IPS DF 6.9 (cell line): ENCODE data around the gene PLXNA4.
A peak's percentile ranks its signal among the peaks of the same experiment; 100 is the strongest.

ENCODE experiments used
- DNase-seq: peaks from one replicate; pipeline ENCODE4 v3.0.0-alpha.2; 2013; ENCODE audit warnings: low read depth, low spot score
- H3K27ac ChIP-seq: one replicate; pipeline ENCODE4 v1.5.1; 2013; ENCODE audit warnings: low read length, control low read depth
- H3K27me3 ChIP-seq: 2 replicates; pipeline ENCODE4 v1.6.1; 2013; ENCODE audit warnings: mild to moderate bottlenecking, low read length; ENCODE audit not compliant: control insufficient read depth, insufficient read depth
- H3K36me3 ChIP-seq: 2 replicates; pipeline ENCODE4 v1.6.1; 2013; ENCODE audit warnings: low read length; ENCODE audit not compliant: control insufficient read depth, insufficient read depth
- H3K4me1 ChIP-seq: 2 replicates; pipeline ENCODE4 v1.6.1; 2013; ENCODE audit warnings: low read length; ENCODE audit not compliant: control insufficient read depth, insufficient read depth
- H3K4me3 ChIP-seq: 2 replicates; pipeline ENCODE4 v1.5.1; 2013; ENCODE audit warnings: mild to moderate bottlenecking, low read length
- H3K9me3 ChIP-seq: 2 replicates; pipeline ENCODE4 v1.6.1; 2013; ENCODE audit warnings: low read length, inconsistent platforms; ENCODE audit not compliant: control insufficient read depth, insufficient read depth
- WGBS: extraction: QIAGEN DNeasy Blood & Tissue Kit; methylation state at CpG from one replicate; pipeline ENCODE4 v1.1.7; 2013; ENCODE audit warnings: mixed read lengths, missing lambda C conversion rate; ENCODE audit not compliant: insufficient read length, insufficient coverage; 5-methylcytosine and 5-hydroxymethylcytosine counted together

PLXNA4 gene

GRCh38 chr7:132588596-132588995 is 12.3 kb upstream of the PLXNA4 start:
- H3K36me3 ChIP-seq: no peaks in the 10 kb centered on the region
- H3K4me3 ChIP-seq: no peak overlapping the region
- no peaks in the 10 kb centered on the region; the same call in 1 of the 2 replicates for H3K9me3 ChIP-seq
- DNase-seq: no peak
- no peaks in the 10 kb centered on the region for H3K27me3 ChIP-seq
- peaks cover 2% of the 10 kb centered on the region; the same call in 1 of the 2 replicates for H3K4me1 ChIP-seq
- no peak overlapping the region for H3K27ac ChIP-seq

DNA sequence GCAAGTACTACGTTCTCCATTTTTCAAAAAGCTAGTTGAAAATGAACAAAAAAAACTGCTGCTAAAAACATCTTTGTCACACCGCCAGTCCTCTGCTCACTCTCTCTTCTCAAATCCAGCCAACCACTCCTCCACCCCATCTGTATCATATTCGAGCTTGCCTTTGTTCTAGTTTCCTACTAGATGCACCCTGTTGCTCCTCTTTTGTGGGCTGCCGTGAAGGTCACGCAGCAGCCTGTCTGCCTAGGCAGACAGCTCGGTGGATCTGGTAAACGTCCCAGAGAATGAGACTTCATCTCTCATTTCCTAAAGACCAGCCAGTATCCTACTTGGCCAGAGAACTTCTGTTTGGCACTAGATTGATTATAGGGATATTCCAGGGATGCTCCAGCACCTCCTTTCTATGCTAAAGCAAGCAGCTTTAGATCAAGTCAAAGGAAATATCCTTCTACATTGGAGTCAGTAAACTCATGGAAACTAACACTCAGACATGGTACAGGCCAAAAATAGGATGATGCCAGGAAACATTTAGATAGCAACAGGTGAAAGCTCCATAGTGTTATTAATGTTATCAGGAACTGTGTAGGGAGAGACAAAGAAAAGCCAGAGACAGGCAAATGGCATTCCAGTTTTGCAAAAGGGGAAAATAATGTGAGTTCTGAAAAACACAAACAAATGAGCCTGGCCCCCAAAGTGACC is 8.7 kb upstream of the PLXNA4 start:
- no CpG with 5 or more reads among the region's 7 CpGs for WGBS
- Histone ChIP-seq H3K4me1 (peaks cover 2% of the 10 kb centered on the region; the same call in 1 of the 2 replicates), H3K27ac (no peak overlapping the region), H3K4me3 (no peak overlapping the region), H3K27me3 (no peaks in the 10 kb centered on the region), H3K9me3 (no peaks in the 10 kb centered on the region), H3K36me3 (no peaks in the 10 kb centered on the region)
- DNase-seq: no peak

DNA sequence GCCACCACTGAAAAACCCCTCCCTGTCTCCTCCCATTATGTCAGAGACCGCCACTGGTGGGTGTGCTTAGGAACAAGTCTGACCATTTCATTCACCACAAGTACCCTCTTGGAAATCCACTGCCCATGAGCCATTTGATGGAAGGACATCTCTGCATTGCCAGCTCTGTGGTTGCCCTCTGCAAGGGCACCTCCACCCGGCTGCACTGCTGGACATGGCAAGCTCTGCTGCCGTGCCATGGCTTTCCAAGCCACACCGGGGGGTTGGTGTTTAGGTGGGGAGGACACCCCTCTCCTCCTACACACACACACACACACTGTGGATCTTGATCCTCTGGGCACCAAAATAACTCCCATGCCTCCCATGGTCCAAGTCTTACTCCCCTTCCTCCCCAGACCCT is 5.2 kb upstream of the PLXNA4 start:
- H3K27me3 ChIP-seq: peaks cover 16% of the 10 kb centered on the region
- no peak overlapping the region for H3K4me3 ChIP-seq
- no CpG with 5 or more reads among the region's 4 CpGs for WGBS
- H3K4me1 ChIP-seq: peaks cover 2% of the 10 kb centered on the region; the same call in 1 of the 2 replicates
- no peaks in the 10 kb centered on the region; the same call in 1 of the 2 replicates for H3K36me3 ChIP-seq
- no peak overlapping the region for H3K27ac ChIP-seq
- H3K9me3 ChIP-seq: no peaks in the 10 kb centered on the region
- no peak for DNase-seq

DNA sequence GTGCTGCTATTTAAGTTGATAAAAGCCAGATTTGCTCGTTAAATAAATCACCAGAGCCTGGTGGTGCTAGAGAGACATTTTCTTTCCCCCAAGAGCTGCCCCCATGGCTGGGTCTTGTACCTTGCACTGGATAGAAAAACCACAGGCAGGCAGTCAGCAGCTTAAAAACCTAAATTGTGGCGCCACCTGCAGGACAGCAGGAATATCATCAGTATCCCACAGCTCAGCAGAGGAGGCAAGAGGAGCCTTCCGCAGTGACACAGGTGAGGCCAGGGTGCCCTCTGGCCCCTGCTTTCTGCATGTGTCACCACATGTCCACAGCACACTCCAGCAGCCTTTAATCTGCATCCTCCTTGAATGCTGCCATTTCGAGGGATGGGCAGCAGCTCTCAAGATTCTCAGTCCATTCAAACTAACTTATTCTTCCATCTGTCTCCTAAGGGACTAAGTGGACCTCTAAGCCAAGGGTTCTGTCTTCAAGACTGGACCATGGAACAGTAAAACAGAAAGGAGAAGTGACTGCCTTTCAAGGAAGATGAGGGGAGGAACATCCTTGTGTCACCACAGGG is 4.5 kb upstream of the PLXNA4 start:
- DNase-seq: peak; percentile 76
- Histone ChIP-seq H3K4me3 (no peak overlapping the region), H3K36me3 (no peaks in the 10 kb centered on the region; the same call in 1 of the 2 replicates), H3K9me3 (no peaks in the 10 kb centered on the region), H3K27me3 (peaks cover 23% of the 10 kb centered on the region), H3K27ac (no peak overlapping the region), H3K4me1 (peaks cover 2% of the 10 kb centered on the region; the same call in 1 of the 2 replicates)
- WGBS: no CpG with 5 or more reads among the region's 4 CpGs

DNA sequence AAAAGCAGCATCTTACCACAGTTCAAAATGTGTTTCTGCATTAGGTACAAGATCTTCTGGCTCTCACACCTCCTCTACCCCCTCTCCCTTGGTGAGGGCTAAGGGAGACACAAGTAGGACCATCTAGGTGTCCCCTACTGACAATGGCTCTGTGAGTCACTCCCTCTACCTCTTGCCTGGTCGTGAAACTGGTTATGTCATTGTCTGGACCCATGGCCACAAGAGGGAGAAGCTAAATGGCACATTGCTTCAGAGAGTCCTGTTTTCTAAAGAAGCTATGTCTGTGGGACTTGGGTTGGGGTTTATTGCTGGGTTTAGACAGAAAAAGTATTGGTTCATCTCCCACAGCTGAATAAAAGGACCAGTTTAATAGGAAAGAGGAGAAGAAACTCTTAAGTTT is 4.0 kb upstream of the PLXNA4 start:
- no CpG with 5 or more reads among the region's 1 CpG for WGBS
- no peak overlapping the region for H3K4me3 ChIP-seq
- DNase-seq: no peak
- no peaks in the 10 kb centered on the region for H3K9me3 ChIP-seq
- no peaks in the 10 kb centered on the region; the same call in 1 of the 2 replicates for H3K36me3 ChIP-seq
- H3K27me3 ChIP-seq: peaks cover 28% of the 10 kb centered on the region
- H3K27ac ChIP-seq: no peak overlapping the region
- H3K4me1 ChIP-seq: peaks cover 2% of the 10 kb centered on the region; the same call in 1 of the 2 replicates

- H3K27me3 ChIP-seq: peaks cover 37% of the 10 kb centered on the region
- H3K36me3 ChIP-seq: no peaks in the 10 kb centered on the region; the same call in 1 of the 2 replicates
- H3K9me3 ChIP-seq: no peaks in the 10 kb centered on the region
- DNase-seq: no peak
- no peak overlapping the region for H3K4me3 ChIP-seq
- no peak overlapping the region for H3K27ac ChIP-seq
- no peaks in the 10 kb centered on the region; the same call in 1 of the 2 replicates for H3K4me1 ChIP-seq
- WGBS: no CpG with 5 or more reads among the region's 10 CpGs
Observed at GRCh38 chr7:132579260-132579899, 3.1 kb upstream of the PLXNA4 start.

- H3K27me3 ChIP-seq: peaks cover 42% of the 10 kb centered on the region
- no peaks in the 10 kb centered on the region; the same call in 1 of the 2 replicates for H3K36me3 ChIP-seq
- no peaks in the 10 kb centered on the region for H3K9me3 ChIP-seq
- H3K4me1 ChIP-seq: peaks cover 3% of the 10 kb centered on the region
- DNase-seq: no peak
- H3K27ac ChIP-seq: no peak overlapping the region
- WGBS: no CpG with 5 or more reads among the region's 3 CpGs
- no peak overlapping the region for H3K4me3 ChIP-seq
Observed at GRCh38 chr7:132578826-132579225, 2.6 kb upstream of the PLXNA4 start.

GRCh38 chr7:132578050-132578370 is 1.7 kb upstream of the PLXNA4 start:
- no CpG with 5 or more reads among the region's 3 CpGs for WGBS
- no peaks in the 10 kb centered on the region for H3K9me3 ChIP-seq
- peaks cover 51% of the 10 kb centered on the region for H3K27me3 ChIP-seq
- no peak for DNase-seq
- H3K4me3 ChIP-seq: no peak overlapping the region
- no peak overlapping the region for H3K27ac ChIP-seq
- H3K4me1 ChIP-seq: peaks cover 7% of the 10 kb centered on the region
- no peaks in the 10 kb centered on the region; the same call in 1 of the 2 replicates for H3K36me3 ChIP-seq

DNA sequence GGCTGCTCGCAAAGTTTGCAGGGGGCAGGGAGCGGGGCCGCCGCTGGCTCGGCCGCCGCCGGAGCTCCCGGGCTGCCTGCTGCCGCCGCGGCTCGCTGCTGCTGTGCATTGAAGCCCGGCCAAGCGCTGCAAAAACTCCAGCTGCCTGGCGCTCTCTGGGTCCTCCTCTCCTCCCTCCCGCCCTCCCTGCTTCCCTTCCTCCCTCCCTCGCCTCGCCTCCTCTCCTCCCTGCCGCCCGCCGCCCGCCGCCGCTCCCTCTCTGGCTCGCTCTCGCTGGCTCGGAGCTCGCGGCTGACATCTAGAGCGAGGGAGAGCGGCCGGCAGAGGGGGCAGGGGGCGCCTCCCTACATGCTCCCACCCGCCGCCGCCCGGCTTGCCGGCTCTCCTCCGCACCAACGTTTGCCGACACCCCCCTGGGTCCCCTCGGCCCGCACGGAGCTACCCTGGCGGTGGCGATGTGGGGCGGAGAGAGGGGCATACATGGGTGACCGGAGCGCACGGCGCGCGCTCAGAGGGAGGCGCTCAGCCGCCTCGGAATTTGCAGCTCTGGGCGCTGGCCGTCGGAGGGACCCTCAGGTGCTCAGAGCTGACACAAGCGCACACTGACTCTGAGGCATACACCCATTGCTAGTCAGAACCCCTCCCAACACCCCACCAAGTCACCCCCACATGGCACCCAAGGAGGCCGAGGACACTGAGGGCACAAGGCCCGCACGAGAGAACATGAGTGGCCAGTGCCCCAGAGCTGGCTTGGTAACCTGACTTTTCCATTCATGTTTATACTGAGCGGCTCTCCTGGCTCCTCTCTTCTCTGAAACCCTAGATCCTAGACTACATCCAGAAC is 1.2 kb upstream of the PLXNA4 start:
- no peak overlapping the region for H3K27ac ChIP-seq
- peaks cover 55% of the 10 kb centered on the region for H3K27me3 ChIP-seq
- H3K4me1 ChIP-seq: peaks cover 7% of the 10 kb centered on the region
- no CpG with 5 or more reads among the region's 65 CpGs for WGBS
- H3K4me3 ChIP-seq: peak overlapping the region; percentile 38; the same call in 1 of the 2 replicates
- H3K36me3 ChIP-seq: no peaks in the 10 kb centered on the region; the same call in 1 of the 2 replicates
- no peak for DNase-seq
- H3K9me3 ChIP-seq: no peaks in the 10 kb centered on the region

DNA sequence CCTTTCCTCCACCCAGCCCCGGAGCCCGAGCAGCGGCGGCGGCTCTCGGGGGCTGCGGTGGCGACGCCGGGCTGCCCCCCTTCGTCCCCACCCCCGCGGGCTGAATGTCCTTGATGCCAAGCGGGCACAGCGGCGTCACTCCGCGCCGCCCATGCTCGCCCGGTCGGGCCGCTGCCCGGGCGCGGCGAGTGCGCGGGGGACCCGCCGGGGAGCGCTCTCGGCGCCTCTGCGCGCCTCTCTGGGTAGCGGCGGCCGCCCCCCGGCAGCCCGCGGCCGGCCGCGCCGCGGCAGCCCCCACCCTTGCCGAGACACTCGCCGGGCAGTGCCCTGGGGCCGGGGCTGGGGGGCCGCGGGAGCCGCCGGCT is 433 bp upstream of the PLXNA4 start:
- peaks cover 56% of the 10 kb centered on the region for H3K27me3 ChIP-seq
- peaks cover 7% of the 10 kb centered on the region for H3K4me1 ChIP-seq
- no peak overlapping the region for H3K27ac ChIP-seq
- peak overlapping the region; percentile 38; the same call in 1 of the 2 replicates for H3K4me3 ChIP-seq
- no CpG with 5 or more reads among the region's 55 CpGs for WGBS
- H3K36me3 ChIP-seq: no peaks in the 10 kb centered on the region; the same call in 1 of the 2 replicates
- no peaks in the 10 kb centered on the region for H3K9me3 ChIP-seq
- DNase-seq: no peak
